HepG2 (cell line): ENCODE measurements around the gene ZNF821.
A peak's percentile ranks its signal among the peaks of the same experiment; 100 is the strongest.

Source experiments
- TBP ChIP-seq: sonication (generic); formaldehyde crosslinking; IDR thresholded peaks from 2 replicates; pipeline ENCODE4 v1.5.0; 2020; ENCODE audit warnings: missing genetic modification reagents
- ZNF296 ChIP-seq: sonication (generic); formaldehyde crosslinking; conservative IDR thresholded peaks from 2 replicates; pipeline ENCODE4 v1.5.0; 2020; ENCODE audit warnings: mild to moderate bottlenecking, missing genetic modification reagents
- ZSCAN12 ChIP-seq: sonication (generic); formaldehyde crosslinking; IDR thresholded peaks from 2 replicates; pipeline ENCODE4 v1.9.0; 2021; ENCODE audit warnings: mild to moderate bottlenecking, missing genetic modification reagents
- TF ChIP-seq, protein P1 (sequence below): sonication (generic); formaldehyde crosslinking; IDR thresholded peaks from 2 replicates; pipeline ENCODE4 v1.5.0; 2020; ENCODE audit warnings: mild to moderate bottlenecking, missing genetic modification reagents, moderate library complexity
- TF ChIP-seq, protein P2 (sequence below): sonication (generic); formaldehyde crosslinking; IDR thresholded peaks from 2 replicates; pipeline ENCODE4 v1.4.0; 2020; ENCODE audit warnings: missing genetic modification reagents, borderline replicate concordance

DNA sequence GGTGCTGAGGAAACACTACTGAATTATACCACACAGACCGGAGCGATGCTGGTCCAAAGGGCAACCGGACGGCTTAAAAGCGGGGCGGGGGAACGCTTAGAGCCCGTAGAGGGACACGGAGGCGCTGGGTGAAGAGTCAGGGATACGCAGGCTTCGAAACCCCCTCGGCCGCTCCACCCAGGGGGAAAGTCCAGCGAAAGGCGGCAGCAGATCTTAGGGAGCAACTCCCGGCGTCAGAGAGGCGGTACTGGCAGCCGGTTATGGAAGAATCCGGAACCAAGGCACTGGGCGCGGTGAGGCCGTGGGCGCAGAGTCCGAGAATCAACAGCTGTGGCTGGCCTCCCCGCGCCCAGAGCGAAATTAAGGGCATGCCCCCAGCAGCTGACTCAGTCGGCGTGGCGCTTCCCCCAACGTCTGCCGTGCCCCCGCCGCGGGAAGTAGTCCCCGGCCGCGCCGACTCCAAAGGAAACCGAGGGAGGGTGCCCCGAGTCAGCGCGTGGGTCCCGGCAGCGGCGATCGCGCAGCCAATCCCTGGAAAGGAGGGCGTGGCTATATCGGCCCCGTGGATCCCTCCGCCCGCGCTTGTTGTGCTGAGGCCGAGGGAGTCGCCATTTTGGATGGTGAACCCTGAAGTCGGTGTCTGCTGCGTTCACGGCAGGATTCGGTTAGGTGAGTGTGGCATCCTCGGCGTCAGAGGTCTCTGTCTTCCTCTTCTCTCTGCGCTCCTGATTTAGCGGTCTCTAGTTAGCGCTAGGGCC is 11.1 kb upstream of the ZNF821 start, which contains the start of gene IST1:
- TF ChIP-seq TBP (peak; percentile 85; the same call in 1 of the 2 replicates), ZNF296 (CRISPR knock-in tag) (no peak; the same call in 1 of the 2 replicates), ZSCAN12 (CRISPR knock-in tag) (peak; percentile 98)
- TF ChIP-seq, protein P1, sequence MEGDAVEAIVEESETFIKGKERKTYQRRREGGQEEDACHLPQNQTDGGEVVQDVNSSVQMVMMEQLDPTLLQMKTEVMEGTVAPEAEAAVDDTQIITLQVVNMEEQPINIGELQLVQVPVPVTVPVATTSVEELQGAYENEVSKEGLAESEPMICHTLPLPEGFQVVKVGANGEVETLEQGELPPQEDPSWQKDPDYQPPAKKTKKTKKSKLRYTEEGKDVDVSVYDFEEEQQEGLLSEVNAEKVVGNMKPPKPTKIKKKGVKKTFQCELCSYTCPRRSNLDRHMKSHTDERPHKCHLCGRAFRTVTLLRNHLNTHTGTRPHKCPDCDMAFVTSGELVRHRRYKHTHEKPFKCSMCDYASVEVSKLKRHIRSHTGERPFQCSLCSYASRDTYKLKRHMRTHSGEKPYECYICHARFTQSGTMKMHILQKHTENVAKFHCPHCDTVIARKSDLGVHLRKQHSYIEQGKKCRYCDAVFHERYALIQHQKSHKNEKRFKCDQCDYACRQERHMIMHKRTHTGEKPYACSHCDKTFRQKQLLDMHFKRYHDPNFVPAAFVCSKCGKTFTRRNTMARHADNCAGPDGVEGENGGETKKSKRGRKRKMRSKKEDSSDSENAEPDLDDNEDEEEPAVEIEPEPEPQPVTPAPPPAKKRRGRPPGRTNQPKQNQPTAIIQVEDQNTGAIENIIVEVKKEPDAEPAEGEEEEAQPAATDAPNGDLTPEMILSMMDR (CRISPR knock-in tag): peak; percentile 23; the same call in 1 of the 2 replicates
- TF ChIP-seq, protein P2, sequence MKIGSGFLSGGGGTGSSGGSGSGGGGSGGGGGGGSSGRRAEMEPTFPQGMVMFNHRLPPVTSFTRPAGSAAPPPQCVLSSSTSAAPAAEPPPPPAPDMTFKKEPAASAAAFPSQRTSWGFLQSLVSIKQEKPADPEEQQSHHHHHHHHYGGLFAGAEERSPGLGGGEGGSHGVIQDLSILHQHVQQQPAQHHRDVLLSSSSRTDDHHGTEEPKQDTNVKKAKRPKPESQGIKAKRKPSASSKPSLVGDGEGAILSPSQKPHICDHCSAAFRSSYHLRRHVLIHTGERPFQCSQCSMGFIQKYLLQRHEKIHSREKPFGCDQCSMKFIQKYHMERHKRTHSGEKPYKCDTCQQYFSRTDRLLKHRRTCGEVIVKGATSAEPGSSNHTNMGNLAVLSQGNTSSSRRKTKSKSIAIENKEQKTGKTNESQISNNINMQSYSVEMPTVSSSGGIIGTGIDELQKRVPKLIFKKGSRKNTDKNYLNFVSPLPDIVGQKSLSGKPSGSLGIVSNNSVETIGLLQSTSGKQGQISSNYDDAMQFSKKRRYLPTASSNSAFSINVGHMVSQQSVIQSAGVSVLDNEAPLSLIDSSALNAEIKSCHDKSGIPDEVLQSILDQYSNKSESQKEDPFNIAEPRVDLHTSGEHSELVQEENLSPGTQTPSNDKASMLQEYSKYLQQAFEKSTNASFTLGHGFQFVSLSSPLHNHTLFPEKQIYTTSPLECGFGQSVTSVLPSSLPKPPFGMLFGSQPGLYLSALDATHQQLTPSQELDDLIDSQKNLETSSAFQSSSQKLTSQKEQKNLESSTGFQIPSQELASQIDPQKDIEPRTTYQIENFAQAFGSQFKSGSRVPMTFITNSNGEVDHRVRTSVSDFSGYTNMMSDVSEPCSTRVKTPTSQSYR: peak; percentile 63; the same call in 1 of the 2 replicates
